Endothelial cell of umbilical vein (primary cell): ENCODE measurements around the gene PARP1.

Experiments used
- CTCF ChIP-seq, 2 donors: IDR thresholded peaks; 1 replicate in 1 of 2; 2 replicates in 1 of 2; pipeline ENCODE4 v1.5.1; 2011; ENCODE audit warnings: low read length in 2 of 2, mild to moderate bottlenecking in 2 of 2, moderate library complexity in 2 of 2, control low read depth in 1 of 2, inconsistent platforms in 1 of 2, low read depth in 1 of 2; ENCODE audit not compliant: insufficient read depth in 1 of 2; ENCODE audit errors: extremely low read depth in 1 of 2
- EZH2 ChIP-seq: IDR thresholded peaks from 2 replicates; pipeline ENCODE4 v1.6.1; 2012; ENCODE audit warnings: borderline replicate concordance, low read depth, mild to moderate bottlenecking, moderate library complexity, low read length, inconsistent platforms; ENCODE audit not compliant: severe bottlenecking
- MAX ChIP-seq: IDR thresholded peaks from 2 replicates; pipeline ENCODE4 v1.6.1; 2011; ENCODE audit not compliant: insufficient read depth, insufficient read length
- MYC ChIP-seq: IDR thresholded peaks from one replicate; pipeline ENCODE4 v1.6.1; 2011; ENCODE audit warnings: mild to moderate bottlenecking, low read depth, low read length
- POLR2A ChIP-seq: IDR thresholded peaks from 2 replicates; pipeline ENCODE4 v1.6.1; 2012; ENCODE audit warnings: low read depth, mild to moderate bottlenecking, control low read depth, low read length
- POLR2AphosphoS5 ChIP-seq: IDR thresholded peaks from 2 replicates; pipeline ENCODE4 v1.6.1; 2012; ENCODE audit warnings: low read depth, mild to moderate bottlenecking, control low read depth, low read length, moderate library complexity; ENCODE audit not compliant: insufficient read depth

GRCh38 chr1:226433341-226433720 lies 25.4 kb upstream of the PARP1 start:
- TF ChIP-seq CTCF (IDR thresholded peaks at IDR 0.05; ENCODE audit: extremely low read depth in 1 of 2, insufficient read depth in 1 of 2, low read depth in 1 of 2, low read length in 2 of 2) (no peak), MAX (no peak), EZH2 (no peak), POLR2AphosphoS5 (no peak), POLR2A (no peak), MYC (no peak)
